ENCODE measurements around the gene FXYD5.
"Not testable (repeated sequence)": the region's sequence is repeated elsewhere in the genome, so short reads cannot be mapped to it uniquely, and the experiment has no call there.

FXYD5 gene

DNA sequence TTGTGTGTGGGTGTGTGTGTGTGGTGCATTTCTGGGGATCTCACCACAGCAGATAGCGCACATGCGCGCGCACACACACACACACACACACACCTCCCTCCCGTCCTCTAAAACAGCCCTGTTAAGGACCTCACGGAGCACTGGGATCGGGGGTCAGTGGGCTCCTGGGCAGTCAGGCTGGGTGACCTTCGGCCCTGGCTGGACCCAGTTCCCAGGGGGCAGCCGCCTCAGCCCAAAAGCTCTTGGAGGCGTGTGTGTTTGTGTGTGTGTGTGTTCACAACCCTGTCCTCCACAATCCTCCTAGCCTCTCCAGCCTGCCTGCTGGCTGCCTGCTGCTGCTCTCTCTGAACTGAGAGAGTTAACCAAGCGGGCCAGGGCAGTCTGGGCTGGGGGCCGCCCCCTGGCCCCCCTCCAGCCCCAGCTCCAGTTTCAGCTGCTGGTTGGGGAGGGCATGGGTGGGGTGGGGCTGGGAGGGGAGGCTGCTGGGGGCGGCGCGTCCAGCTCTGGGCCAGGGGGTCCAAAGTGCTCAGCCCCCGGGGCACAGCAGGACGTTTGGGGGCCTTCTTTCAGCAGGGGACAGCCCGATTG lies 16.1 kb upstream of the FXYD5 start, which contains the start of gene FXYD1:
Gene FXYD1, plus strand, starts transcription at position 520 of the 588 bp plus-strand sequence. CDS start 1,256 bp downstream, outside the sequence.
- DNase-seq (ENCODE audit: low read depth) = no peak

DNA sequence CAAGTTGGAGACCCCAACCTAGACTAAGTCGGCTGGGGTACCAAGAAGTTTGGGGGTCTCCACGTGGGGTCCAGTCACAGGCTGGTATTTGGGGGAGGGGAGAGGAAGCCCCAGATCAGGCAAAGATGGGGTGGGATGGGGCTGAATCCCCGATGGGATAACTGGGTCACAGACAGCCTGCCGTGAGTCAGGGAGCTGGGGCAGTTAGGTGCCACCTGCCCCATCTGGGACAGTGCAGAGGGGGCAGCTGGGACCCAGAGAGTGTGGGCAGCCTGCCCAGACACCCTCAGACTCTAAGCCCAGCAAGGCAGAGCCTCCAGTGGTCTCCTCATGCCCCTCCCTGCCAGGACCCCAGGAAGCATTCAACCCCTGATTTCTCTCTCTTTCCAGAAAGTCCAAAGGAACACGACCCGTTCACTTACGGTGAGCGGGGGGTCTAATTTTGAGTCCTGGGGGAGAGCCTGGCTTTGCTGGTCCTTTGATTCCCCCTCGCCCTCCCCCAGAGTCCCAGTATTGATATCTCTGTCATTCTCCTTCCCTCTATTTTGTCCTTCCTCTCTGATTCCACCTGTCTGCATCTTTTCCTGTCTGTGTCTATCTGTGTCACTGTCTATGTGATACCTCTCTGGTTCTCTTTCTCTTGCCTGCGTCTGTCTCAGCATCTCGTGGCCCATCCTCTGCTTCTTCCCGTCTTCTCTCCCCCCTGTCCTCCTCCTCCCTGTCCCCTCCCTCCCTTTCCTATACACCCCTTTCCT lies 14.2 kb upstream of the FXYD5 start:
- DNase-seq (ENCODE audit: low read depth) = no peak

DNA sequence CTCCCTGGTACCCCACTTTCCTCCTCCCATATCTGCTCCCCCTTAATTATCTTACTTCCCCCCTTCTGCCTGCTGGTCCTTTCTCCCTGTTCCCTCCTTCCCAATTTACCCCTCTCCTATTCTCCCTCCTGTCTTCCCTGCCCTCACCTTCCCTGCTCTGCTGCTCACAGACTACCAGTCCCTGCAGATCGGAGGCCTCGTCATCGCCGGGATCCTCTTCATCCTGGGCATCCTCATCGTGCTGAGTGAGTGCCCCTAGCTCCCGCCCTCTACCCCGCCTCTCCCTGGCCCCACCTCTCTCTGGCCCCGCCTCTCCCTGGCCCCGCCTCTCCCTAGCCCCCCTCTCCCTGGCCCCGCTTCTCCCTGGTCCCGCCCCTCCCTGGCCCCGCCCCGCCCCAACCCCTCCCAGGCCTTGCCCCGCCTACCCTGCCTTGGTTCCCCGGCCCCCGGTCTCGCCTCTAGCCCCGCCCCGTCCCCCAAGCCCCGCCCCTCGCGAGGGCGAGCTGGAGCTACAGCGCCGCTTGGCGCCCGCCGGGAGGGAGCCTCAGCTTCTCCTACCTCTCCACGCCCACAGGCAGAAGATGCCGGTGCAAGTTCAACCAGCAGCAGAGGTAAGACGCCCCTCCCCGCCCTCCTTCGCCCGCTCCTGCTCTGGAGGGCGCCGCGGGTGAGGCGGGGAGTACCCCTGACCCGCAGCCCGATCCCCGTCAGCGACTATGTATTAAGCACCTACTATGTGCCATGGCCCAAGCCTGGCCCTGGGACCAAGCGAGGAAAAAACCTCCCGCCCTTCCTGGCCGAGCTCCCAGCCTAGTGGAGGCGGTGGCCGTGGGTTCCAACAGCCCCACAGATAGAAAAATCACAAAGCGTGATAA lies 13.3 kb upstream of the FXYD5 start:
- DNase-seq (ENCODE audit: low read depth) = peak; percentile 93

DNA sequence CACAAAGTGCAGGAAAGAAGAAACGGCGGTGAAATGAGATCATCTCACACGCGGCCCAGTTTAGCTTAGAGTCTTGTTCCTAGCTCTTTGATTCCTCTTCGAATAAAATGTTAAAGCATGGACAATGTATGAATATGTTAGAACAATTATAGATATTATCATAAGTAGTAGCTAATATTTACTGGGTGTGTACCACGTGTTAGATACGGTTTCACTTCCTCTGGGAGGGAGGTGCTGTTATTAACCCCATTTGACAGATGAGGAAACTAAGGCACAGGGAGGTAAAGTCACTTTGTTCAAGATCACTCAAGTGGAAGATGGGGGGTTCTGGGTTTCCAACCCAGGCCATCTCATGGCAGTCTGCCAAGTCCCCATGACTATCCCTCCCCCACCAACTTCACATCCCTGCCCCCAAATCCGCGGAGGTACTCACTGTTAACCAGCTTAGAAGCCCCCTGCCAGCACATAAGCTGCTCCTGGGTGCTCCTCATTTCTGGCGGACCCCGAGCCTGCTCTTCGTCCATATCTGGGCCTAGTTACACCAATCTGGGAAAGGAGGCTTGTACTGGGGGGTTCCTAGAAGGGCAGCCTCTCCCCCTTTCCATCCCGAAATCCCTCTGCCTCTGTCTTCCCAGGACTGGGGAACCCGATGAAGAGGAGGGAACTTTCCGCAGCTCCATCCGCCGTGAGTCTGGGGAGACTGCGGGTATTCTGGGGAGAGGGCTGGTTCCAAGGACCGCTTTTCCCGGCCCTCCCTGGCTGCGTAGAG lies 12.5 kb upstream of the FXYD5 start:
- DNase-seq (ENCODE audit: low read depth) = no peak

DNA sequence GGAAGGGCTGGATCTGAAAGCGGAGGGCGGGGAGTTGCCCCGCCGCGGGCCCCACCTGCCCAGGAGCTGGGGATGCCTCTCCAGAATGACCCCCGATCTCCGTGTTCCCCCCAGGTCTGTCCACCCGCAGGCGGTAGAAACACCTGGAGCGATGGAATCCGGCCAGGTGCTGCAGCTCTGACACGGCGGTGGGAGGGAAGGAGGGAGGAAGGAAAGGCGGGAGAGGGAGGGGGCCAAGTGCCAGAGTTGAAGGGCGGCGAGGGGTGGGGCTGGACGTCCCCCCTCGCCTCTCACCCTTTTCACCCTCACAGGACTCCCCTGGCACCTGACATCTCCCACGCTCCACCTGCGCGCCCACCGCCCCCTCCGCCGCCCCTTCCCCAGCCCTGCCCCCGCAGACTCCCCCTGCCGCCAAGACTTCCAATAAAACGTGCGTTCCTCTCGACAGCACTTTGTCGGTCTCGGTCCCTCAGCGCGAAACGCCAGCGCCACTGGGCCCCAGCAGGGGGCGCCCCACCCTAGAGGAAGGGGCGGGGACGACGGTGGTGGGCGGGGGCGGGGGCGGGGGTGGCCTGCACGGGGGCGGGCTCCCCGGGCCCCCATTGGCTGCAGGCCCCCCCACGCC lies 11.8 kb upstream of the FXYD5 start:
- DNase-seq (ENCODE audit: low read depth) = peak; percentile 57

DNA sequence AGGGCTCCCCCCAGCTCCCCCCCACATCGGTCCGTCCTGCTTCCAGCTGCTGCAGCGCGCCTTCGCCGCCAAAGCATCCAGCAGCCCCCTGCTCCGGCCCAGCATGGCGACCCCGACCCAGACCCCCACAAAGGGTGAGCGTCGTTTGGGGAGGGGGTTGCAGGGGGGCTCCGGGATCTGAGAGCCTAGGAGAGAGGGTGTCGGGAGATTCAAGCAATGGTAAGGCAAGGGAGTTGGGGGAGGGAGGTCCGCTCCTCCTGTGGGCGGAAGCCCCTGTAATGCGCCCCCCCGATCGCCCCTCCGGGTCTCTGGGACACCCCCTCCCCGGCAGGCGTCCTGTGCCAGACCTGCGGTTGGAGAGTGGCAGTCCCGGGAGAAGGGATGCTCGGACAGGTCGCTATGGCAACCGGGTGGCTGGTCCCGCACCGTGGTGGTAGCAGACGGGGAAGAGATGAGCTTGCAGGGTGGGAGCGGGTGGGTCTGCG lies 11.3 kb upstream of the FXYD5 start, which contains the start of gene FXYD7:
Gene FXYD7, plus strand, starts transcription at position 25 of the 485 bp plus-strand sequence. Its CDS starts 79 bp downstream, at position 104.
- no peak for DNase-seq (ENCODE audit: low read depth)

DNA sequence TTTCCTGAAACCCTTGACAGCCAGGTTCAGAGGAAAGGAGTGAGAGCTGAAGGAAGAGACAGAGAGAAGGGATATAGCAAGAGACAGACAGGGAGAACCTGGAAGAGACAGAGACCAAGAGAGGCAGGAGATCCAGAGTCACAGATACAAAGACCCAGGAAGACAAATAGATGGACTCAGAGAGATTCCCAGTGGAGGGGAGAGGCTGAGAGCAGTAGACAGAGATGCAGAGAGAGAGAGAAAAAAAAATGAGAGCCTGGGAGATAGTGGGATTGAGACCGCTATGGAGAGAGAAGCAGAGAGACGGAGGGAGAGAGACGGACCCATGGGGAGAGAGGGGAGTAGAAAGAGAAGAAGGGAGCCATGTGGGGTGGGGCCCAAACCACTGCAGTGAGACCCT lies 10.7 kb upstream of the FXYD5 start:
- DNase-seq (ENCODE audit: low read depth) = no peak

DNA sequence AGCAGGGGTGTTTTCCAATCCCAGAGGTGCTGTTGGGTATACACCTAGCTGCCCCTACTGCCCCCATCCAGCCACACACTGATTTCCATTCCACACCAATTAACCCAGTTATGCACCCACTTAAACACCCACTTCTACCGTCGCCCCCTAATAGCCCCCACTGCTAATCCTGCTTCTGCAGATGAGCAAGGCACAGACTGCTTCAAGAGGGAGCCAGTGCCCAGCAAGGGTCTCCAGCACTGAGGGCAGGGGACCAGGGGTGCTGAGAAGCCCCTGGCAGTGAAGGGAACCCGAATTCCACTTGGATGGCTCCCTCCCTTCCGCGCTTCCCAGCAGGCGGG lies 10.3 kb upstream of the FXYD5 start:
- DNase-seq (ENCODE audit: low read depth) = no peak

DNA sequence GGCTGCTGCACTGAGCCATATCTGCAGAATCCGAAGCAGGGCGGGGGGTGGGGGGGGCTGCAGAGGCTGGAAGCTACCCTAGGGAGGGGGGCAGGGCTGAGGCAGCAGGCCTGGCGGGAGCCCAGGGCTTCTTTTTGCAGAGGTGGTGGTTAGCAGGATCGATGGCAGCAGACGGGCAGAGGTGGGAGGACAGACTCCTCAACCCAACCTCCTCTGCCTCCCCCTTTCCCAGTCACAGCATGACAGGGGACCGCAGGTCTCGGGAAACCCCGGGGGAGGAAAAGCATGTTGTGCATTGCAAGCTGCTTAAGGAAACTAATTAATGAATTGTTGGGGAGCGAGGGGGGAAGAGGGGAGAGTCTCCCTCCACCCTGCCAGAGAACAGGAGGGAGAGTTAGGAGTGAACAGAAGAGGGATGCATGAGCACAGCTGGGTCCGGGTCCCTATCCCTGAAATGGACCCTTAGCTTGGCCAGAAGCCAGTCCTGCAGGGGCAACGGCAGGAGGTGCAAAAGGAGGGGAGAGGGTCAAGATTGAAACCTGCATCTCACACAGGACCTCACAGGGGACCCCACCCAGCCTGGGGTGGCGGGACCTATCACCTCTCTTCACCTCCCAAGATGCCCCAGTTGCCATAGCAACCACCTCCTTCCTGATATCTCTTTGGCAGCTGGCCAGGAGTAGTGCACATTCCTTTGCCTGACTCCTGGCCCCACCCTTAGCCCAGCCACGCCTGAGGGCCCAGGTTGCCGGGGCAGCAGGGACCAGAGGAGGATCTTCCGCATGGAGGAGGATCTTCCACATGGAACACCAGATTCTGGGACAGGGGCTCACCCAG lies 9.7 kb upstream of the FXYD5 start:
- no peak for DNase-seq (ENCODE audit: low read depth)

DNA sequence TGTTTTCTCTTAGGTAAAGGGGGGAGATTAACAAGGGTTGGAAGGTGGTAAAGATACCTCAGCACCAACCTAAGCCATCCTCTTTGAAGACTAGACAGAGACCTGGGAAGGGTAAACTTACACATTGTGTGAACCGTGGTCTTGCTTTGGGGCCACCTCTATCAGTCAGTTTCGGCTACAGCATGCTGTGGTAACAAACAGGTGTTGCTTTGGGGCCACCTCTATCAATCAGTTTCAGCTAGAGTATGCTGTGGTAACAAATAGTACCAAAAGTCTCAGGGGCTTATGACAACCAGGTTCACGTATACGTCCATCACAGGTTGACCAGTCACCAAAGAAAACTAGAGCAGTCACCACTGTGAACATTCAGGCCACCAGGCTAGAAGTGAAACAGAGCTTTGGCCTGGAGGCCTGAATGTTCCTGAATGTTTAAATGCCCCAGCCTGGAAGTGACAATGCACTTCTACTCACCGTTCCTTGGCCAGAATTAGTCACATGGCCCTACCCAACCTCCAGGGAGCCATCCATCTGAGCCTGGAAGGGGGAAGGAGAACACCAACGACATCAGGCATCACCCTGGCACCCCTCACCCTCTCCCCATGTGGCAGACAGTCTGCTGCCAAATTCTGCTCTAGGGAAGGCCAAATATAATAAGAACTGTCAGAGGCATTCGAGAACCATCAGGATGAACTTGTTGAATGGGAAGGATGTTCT lies 7.6 kb upstream of the FXYD5 start:
- DNase-seq (ENCODE audit: low read depth) = no peak

DNA sequence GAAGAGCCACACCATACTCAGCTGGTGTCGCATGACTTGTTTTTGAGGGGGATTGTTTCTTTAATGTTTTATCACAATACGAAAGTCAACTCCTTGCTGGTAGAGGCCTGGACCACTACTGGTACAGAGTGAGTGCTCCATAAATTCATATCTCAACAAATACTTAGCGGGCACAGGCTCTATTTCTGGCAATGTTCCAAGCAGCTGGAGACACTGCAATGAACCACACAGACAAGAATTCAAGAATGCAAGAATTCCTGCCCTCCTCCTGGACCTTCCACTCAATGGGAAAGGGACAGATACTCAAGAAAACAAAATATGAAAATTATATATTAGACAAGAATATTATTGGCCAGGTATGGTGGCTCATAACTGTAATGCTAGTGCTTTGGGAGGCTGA lies 5.1 kb upstream of the FXYD5 start:
- DNase-seq (ENCODE audit: low read depth) = no peak

DNA sequence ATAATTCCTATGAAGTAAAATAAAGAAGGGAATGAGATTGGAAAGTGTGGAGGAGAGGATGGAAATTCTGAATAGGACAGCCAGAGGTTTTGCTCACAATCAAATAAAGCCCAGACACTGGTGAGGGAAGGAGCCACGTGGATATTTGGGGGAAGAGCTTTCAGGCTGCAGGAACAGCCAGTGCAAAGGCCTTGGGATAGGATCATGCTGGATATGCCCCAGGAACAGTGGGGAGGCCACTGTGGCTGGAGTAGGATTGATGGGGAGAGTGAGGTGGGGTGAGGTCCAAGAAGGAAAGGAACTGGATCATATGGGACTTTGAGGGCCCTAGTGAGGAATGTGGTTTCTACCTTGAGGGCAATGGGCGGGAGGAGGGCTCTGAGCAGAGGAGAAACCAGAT lies 4.1 kb upstream of the FXYD5 start:
- no peak for DNase-seq (ENCODE audit: low read depth)

DNA sequence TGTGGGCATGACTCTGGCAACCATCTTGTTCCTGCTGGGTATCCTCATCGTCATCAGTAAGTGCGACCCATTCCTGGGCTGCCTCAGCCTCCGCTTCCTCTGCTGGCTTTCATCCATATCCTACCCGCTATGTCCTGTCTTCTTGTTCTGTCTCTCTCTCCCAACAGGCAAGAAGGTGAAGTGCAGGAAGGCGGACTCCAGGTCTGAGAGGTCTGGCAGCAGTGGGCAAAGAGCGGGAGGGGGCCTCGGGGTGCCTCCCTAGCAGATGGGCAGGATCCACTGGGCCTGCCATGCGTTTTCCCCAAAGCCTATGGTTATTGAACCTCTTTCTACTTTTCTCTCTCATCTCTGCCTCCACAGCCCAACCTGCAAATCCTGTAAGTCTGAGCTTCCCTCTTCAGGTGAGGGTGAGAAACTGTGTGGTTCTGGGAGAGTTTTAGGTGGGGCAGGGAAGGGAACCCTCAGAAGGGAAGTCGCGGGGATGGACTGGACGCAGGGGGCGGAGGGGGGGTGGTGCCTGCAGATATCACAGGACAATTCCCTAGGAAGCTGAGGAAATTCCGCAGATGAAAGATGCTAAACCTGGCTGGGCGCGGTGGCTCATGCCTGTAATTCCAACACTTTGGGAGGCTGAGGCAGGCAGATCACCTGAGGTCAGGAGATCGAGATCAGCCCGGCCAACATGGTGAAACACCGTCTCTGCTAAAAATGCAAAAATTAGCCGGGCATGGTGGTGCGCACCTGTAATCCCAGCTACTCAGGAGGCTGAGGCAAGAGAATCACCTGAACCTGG lies 3.1 kb upstream of the FXYD5 start:
- no peak for DNase-seq (ENCODE audit: low read depth)

DNA sequence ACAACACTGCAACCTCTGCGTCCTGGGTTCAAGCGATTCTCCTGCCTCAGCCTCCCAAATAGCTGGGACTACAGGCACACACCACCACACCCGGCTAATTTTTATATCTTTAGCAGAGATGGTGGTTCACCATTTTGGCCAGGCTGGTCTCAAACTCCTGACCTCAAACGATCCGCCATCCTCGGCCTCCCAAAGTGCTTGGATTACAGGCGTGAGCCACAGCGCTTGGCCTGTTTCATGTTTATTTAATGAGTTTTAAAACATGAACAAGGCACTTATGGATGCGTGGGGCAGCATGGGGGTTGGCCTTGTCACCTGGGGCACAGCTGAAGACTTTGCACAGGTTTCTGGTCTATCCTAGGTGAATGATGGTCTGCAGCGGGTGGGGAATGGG lies 1.4 kb upstream of the FXYD5 start:
- not testable (repeated sequence) for DNase-seq (ENCODE audit: low read depth)

DNA sequence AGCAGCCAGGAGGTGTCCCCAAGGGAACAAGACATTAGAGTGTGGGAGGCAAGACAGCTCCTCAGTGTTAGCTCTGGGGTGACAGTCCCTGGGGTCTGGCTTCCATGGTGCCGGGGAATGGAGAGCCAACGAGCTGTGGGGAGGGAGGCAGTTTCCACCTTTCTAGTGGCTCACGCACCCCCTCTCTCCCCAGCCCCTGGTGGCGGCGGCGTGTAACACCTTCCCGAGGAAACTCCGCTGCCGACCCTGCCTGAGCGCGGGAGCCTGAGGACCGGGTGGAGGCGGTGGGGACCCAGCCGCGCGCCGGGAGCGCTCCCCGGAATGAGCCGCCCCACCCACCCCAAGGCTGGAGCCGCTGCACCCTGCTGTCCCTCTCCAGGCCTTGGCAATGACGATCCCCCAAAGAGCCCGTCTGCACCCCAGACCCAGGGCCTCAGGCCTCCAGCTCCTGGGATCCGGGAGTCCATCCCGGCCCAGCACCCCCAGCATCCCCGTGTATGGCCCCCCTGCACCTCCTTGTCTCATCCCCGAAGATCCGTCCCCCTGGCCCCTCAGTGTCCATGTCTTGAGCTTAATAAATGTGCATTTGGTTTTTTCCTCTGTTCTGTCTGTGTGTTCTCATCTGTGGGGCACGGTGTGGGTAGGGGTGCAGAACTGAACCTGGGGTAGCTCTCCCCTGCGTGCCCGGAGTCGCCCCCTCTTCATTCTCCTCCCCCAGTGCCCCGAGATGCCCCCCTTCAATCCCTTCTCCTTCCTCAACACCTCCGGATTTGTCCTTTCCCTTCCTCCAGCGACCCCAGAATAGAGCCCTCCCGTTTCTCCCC lies 622 bp upstream of the FXYD5 start:
- DNase-seq (ENCODE audit: low read depth) = peak; percentile 63

DNA sequence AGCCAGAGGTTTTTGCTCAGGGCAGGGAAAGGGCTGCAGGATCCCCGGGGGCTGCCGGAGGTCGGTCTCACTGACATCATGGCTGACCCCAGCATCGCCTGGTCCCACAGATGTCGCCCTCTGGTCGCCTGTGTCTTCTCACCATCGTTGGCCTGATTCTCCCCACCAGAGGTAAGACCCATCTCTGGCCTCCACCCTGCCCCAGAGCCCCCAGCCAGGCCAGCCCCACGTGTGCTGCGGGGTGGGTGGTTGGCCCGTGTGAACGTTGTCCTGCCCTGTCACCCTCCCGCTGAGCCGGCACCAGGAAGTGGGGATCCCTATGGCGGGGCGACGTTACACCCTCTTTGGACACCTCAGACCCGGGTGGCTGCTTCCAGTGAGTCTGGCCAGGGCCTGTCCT lies 906 bp downstream of the FXYD5 start:
- no peak for DNase-seq (ENCODE audit: low read depth)

DNA sequence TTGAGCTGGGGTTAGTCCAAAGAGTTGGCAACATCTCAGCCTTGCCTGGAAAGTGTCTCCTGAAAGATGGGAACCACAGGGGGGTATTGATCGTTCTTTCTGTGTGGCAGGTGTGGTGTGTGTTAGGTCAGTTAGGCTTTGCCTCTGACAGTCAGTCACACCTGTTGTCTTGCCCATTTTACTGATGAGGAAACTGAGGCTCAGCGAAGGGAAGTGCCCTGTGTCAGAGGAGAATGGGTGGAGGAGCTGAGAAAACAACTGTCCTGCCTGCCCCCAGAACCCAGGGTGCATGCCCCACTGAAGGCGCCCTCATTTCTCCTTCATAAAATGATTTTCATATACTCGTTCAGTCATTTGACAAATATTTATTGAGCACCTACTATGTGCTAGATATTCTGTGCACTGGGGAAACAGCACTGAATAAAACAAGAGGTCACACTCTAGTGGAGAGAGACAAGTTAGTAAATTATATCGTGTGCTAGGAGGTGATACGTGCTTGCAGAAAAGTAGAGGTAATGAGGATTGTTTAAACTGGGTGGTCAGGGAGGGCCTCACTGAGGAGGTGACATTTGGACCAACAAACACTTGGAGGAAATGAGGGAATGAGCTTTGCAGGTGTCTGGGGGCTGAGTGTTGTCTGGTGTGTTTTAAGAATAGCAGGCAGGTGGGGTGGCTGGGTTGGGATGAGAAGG lies 1.6 kb downstream of the FXYD5 start:
- DNase-seq (ENCODE audit: low read depth) = no peak

DNA sequence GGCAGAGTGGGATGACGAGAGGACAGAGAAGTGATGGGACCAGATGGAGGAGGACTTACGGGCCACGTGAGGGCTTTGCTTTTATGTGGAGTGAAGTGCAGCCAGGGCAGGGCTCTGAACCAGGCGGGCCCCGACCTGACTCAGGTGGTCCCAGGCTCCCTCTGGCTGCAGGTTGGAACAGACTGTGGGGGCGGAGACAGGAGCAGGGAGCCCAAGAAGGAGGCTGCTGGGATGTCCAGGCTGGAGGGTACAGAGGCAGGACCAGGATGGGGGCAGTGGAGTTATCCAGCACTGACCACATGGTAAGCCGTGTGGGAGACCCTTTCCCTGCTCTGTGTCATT lies 2.1 kb downstream of the FXYD5 start:
- no peak for DNase-seq (ENCODE audit: low read depth)

Measured in activated gamma-delta T cell treated with anti-CD3 and anti-CD28 coated beads, Interleukin-2, amount 50 U/mL, for 16 hours (primary cell).